Upper lobe of left lung (tissue), 6 donors: Measurements from ENCODE around the gene PARP12. TPM values are rescaled to one million over a fixed set of nuclear protein-coding genes. Genes with fewer than 3 reads are reported as not detected.
A peak's percentile ranks its signal among the peaks of the same experiment; 100 is the strongest.

ENCODE experiments used
- ATAC-seq, 2 donors: fragments of 200-7000 bp; cut with Tn5 transposase; one replicate each; pipeline ENCODE4 v1.9.1; 2022; ENCODE audit warnings: mild to moderate bottlenecking in 2 of 2, moderate library complexity in 2 of 2; ENCODE audit not compliant: low FRiP score in 2 of 2
- DNase-seq, 2 donors: peaks; one replicate each; pipeline ENCODE4 v3.0.0-alpha.2; 2019 to 2020
- H3K27ac ChIP-seq, 4 donors: fragments of 200-600 bp; sonication (generic); one replicate each; pipeline ENCODE4 v1.5.1; 2016 to 2019
- H3K27me3 ChIP-seq, 4 donors: fragments of 200-600 bp; sonication (generic); one replicate each; pipeline ENCODE4 v1.5.1; 2017 to 2019
- H3K36me3 ChIP-seq, 4 donors: fragments of 200-600 bp; sonication (generic); one replicate each; pipeline ENCODE4 v1.5.1; 2016 to 2019
- H3K4me1 ChIP-seq, 4 donors: fragments of 200-600 bp; sonication (generic); one replicate each; pipeline ENCODE4 v1.5.1; 2018 to 2019
- H3K4me3 ChIP-seq, 4 donors: fragments of 200-600 bp; sonication (generic); one replicate each; pipeline ENCODE4 v1.5.1; 2017 to 2019; ENCODE audit warnings: mild to moderate bottlenecking in 2 of 4, moderate library complexity in 1 of 4
- H3K9me3 ChIP-seq, 4 donors: fragments of 200-600 bp; sonication (generic); one replicate each; pipeline ENCODE4 v1.5.1; 2018 to 2019
- EP300 ChIP-seq, 4 donors: sonication (generic); formaldehyde crosslinking; IDR thresholded peaks; one replicate each; pipeline ENCODE4 v1.5.1; 2017; ENCODE audit warnings: antibody characterized with exemption in 4 of 4, control low read depth in 2 of 4
- POLR2A ChIP-seq, 4 donors: fragments of 450-650 bp; IDR thresholded peaks; one replicate each; pipeline ENCODE4 v1.5.1; 2016 to 2017; ENCODE audit warnings: antibody characterized with exemption in 4 of 4, mild to moderate bottlenecking in 2 of 4
- POLR2AphosphoS5 ChIP-seq, 2 donors: sonication (generic); formaldehyde crosslinking; IDR thresholded peaks; one replicate each; pipeline ENCODE4 v1.5.1; 2017; ENCODE audit warnings: antibody characterized with exemption in 2 of 2
- WGBS, 2 donors: methylation state at CpG; one replicate each; pipeline ENCODE4 v1.1.5; 2017 to 2018; 5-methylcytosine and 5-hydroxymethylcytosine counted together
- total RNA-seq, 6 donors: library from RNA; depleted of rRNA in 4 of 6; stranded (reverse); fragments of >200 nt in 4 of 6; gene quantifications; one replicate each; pipeline versions ENCODE4 v1.1.0 to v1.2.1, GENCODE V29; 2016 to 2021
- TF ChIP-seq, protein P1 (sequence below), 6 experiments: fragments of 450-650 bp in 4 of 6; fragments of 200-600 bp in 2 of 6; sonication (generic) in 2 of 6; IDR thresholded peaks; one replicate each; pipeline ENCODE4 v1.5.1; 2016 to 2019; ENCODE audit warnings: antibody characterized with exemption in 6 of 6
- donor health status: DM: no; HTN: no; CAD: no; lungs with moderate emphysema.
- donor health status: DM: no; HTN: yes; CAD: no; lungs with severe emphysema.

Gene PARP12
- total RNA-seq, 6 donors from 2014 or later = 74.8 to 151 (median 100) TPM

DNA sequence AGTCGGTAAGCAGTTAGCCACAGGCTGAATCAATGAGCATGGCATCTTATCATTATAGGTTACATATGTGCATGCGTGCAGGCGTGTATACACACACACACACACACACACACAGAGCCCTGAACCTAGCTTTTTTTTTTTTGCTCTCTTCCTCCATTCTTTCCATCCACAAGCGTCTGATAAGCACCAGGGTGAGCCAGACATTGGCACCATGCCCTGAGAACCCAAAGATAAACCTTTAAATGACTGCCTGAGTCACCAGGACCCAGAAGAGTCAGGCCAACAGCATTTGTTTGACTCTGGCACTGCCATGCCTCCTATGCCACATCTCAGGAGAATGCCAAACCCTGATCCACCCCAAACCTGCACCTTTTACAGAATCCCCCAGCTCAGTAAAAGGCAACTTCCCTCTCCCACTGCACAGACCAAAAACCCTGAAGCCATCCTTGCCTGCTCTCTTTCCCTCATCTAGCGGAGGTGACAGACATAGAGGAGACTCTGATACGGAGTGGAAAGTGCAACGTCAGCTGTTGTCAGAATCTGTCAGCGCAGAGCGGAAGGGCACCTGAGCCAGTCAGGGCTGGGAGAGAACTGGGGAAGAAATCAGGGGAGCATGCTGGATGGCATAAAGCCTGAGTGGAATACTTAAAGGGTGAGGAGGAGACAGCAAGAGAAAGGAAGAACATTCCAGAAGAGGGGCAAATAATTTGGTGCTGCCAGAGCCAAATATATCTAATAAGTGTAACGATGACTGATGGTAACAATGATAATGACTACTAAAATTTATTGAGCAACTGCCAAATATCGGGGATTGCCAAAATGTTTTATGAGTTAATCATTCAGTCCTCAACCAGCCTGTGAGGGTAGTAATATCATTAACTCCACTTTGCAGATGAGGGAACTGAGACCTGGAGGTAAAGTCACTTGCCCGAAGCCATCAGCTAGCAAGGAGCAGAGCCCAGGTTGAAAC is 3.2 kb downstream of the PARP12 start:
- ATAC-seq (no peak), DNase-seq (peak in 1 of 2 donors; percentile 75)
- Histone ChIP-seq H3K4me3 (no peak overlapping the region), H3K4me1 (peaks cover 33 to 53% (median 39%) of the 10 kb centered on the region in 4 donors), H3K27ac (peak overlapping the region; percentile 6 to 98 (median 94)), H3K9me3 (no peaks in the 10 kb centered on the region), H3K36me3 (peaks cover 0 to 16% (median 5%) of the 10 kb centered on the region in 4 donors), H3K27me3 (no peaks in the 10 kb centered on the region)
- WGBS, 2 donors = 70% methylated on average over 12 of the region's 12 CpGs
- no peak for TF ChIP-seq EP300 (IDR thresholded peaks at IDR 0.05)
- no peak for TF ChIP-seq POLR2A (IDR thresholded peaks at IDR 0.05)
- TF ChIP-seq, protein P1, sequence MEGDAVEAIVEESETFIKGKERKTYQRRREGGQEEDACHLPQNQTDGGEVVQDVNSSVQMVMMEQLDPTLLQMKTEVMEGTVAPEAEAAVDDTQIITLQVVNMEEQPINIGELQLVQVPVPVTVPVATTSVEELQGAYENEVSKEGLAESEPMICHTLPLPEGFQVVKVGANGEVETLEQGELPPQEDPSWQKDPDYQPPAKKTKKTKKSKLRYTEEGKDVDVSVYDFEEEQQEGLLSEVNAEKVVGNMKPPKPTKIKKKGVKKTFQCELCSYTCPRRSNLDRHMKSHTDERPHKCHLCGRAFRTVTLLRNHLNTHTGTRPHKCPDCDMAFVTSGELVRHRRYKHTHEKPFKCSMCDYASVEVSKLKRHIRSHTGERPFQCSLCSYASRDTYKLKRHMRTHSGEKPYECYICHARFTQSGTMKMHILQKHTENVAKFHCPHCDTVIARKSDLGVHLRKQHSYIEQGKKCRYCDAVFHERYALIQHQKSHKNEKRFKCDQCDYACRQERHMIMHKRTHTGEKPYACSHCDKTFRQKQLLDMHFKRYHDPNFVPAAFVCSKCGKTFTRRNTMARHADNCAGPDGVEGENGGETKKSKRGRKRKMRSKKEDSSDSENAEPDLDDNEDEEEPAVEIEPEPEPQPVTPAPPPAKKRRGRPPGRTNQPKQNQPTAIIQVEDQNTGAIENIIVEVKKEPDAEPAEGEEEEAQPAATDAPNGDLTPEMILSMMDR (IDR thresholded peaks at IDR 0.05) = no peak
- no peak for TF ChIP-seq POLR2AphosphoS5 (IDR thresholded peaks at IDR 0.05)

GRCh38 chr7:140058517-140058916 is 4.2 kb downstream of the PARP12 start:
- H3K4me1 ChIP-seq = peaks cover 30 to 58% (median 42%) of the 10 kb centered on the region in 4 donors
- H3K27ac ChIP-seq = peak overlapping the region in 1 of 4 donors; percentile 53
- H3K36me3 ChIP-seq = peaks cover 0 to 26% (median 5%) of the 10 kb centered on the region in 4 donors
- TF ChIP-seq POLR2AphosphoS5 (IDR thresholded peaks at IDR 0.05) = no peak
- no peak for TF ChIP-seq EP300 (IDR thresholded peaks at IDR 0.05)
- TF ChIP-seq POLR2A (IDR thresholded peaks at IDR 0.05) = no peak
- TF ChIP-seq, protein P1 (IDR thresholded peaks at IDR 0.05) = no peak
- DNase-seq (no peak), ATAC-seq (no peak)
- no peak overlapping the region for H3K4me3 ChIP-seq
- 66 to 82% methylated on average over 7 of the region's 7 CpGs for WGBS, 2 donors
- no peaks in the 10 kb centered on the region for H3K27me3 ChIP-seq
- no peaks in the 10 kb centered on the region for H3K9me3 ChIP-seq

DNA sequence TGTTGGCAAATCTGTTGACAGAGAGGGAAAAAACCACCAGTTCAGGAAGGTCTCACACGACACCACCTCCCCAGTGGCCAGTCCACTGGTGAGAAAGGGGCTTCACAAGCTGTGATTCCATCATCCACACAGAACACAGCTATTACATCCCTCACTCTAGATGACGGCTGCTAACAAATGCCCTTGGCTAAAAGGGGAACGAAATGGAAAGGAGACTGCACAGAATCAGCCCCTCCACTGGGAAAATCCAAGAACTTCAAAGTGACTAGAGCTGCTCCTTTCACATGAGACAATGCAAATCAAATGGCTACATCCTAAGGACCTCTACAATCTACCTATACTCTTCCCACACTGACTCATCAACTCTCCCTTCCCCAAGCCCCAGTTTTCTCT is 5.6 kb downstream of the PARP12 start:
- TF ChIP-seq, protein P1 (IDR thresholded peaks at IDR 0.05) = no peak
- no peak for TF ChIP-seq POLR2A (IDR thresholded peaks at IDR 0.05)
- TF ChIP-seq EP300 (IDR thresholded peaks at IDR 0.05) = no peak
- TF ChIP-seq POLR2AphosphoS5 (IDR thresholded peaks at IDR 0.05) = no peak
- no peaks in the 10 kb centered on the region for H3K27me3 ChIP-seq
- H3K9me3 ChIP-seq = no peaks in the 10 kb centered on the region
- peaks cover 26 to 51% (median 39%) of the 10 kb centered on the region in 4 donors for H3K4me1 ChIP-seq
- H3K27ac ChIP-seq = peak overlapping the region in 3 of 4 donors; percentile 1 to 53 (median 9)
- no peak overlapping the region for H3K4me3 ChIP-seq
- no peak for ATAC-seq
- WGBS, 2 donors = 86 to 88% methylated on average over 3 of the region's 3 CpGs
- H3K36me3 ChIP-seq = peaks cover 0 to 30% (median 5%) of the 10 kb centered on the region in 4 donors
- no peak for DNase-seq

DNA sequence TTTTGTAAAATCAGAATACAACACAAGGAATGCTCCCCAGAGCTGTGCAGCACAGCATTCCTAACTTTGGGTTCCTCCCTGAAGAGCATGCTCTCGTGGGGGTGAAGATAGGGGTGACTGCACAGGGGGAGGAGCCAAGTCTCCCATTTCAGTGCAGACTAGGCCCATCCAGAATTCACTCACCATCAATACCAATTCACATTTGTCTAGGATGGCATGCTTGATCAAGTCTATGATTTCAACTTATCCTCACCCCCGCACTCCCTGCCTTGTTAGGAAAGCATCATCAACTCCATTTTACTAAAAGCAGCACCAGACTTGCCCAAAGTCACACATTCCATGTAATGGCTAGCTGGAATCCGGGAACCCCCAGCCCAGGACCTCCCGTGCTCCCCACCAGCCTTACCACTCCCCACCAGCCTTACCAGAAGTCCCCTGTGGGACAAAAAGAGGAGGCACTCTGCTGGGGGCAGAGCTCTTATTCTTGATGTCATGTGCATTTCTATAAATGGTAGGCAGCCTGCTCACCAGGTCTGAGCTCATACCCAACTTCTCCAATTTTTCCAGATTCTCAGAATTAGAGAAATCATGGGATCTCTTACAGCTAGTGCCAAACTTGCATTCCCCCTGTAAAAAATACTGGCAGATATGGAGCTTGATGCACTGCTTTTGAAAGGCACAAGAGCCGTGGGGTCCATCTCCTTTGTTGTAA is 6.2 kb downstream of the PARP12 start:
- ATAC-seq (no peak), DNase-seq (no peak)
- Histone ChIP-seq H3K27ac (peak overlapping the region; percentile 1 to 53 (median 16)), H3K9me3 (no peaks in the 10 kb centered on the region), H3K36me3 (peaks cover 0 to 35% (median 5%) of the 10 kb centered on the region in 4 donors), H3K4me1 (peaks cover 25 to 46% (median 35%) of the 10 kb centered on the region in 4 donors), H3K27me3 (no peaks in the 10 kb centered on the region), H3K4me3 (no peak overlapping the region)
- 79 to 89% methylated on average over 5 of the region's 5 CpGs for whole genome bisulfite sequencing, 2 donors
- no peak for TF ChIP-seq POLR2A (IDR thresholded peaks at IDR 0.05)
- no peak for TF ChIP-seq POLR2AphosphoS5 (IDR thresholded peaks at IDR 0.05)
- no peak for TF ChIP-seq EP300 (IDR thresholded peaks at IDR 0.05)
- TF ChIP-seq, protein P1 (IDR thresholded peaks at IDR 0.05) = no peak
